WERI-Rb-1 (cell line): ENCODE measurements around the gene MS4A15.
A peak's percentile ranks its signal among the peaks of the same experiment; 100 is the strongest.
"Not testable (repeated sequence)": the region's sequence is repeated elsewhere in the genome, so short reads cannot be mapped to it uniquely, and the experiment has no call there.

ENCODE experiments used
- DNase-seq: peaks from one replicate; pipeline ENCODE4 v3.0.0-alpha.2; 2020
- H3K27ac ChIP-seq: fragments of 250-450 bp; sonication (Bioruptor Pico); 2 replicates; pipeline ENCODE4 v1.5.1; 2020; ENCODE audit warnings: mild to moderate bottlenecking, moderate library complexity
- H3K27me3 ChIP-seq: fragments of 250-450 bp; sonication (Bioruptor Pico); 2 replicates; pipeline ENCODE4 v1.5.1; 2021; ENCODE audit warnings: mild to moderate bottlenecking, low read depth, moderate library complexity; ENCODE audit not compliant: insufficient read depth, severe bottlenecking
- H3K36me3 ChIP-seq: fragments of 250-450 bp; sonication (Bioruptor Pico); 2 replicates; pipeline ENCODE4 v1.5.1; 2020; ENCODE audit warnings: mild to moderate bottlenecking, moderate library complexity
- H3K4me3 ChIP-seq: 2 replicates; pipeline ENCODE4 v1.5.1; 2011; ENCODE audit warnings: low read depth, mild to moderate bottlenecking, control low read depth, low read length
- H3K9me3 ChIP-seq: fragments of 250-450 bp; sonication (Bioruptor Pico); 2 replicates; pipeline ENCODE4 v1.5.1; 2021; ENCODE audit warnings: mild to moderate bottlenecking, moderate library complexity; ENCODE audit not compliant: severe bottlenecking
- CTCF ChIP-seq: IDR thresholded peaks from 2 replicates; pipeline ENCODE4 v1.5.1; 2011; ENCODE audit warnings: low read depth, mild to moderate bottlenecking, control low read depth, inconsistent platforms, low read length

Gene MS4A15

GRCh38 chr11:60757231-60757800 lies 649 bp downstream of the MS4A15 start:
- Histone ChIP-seq H3K27ac (no peak overlapping the region), H3K4me3 (no peak overlapping the region), H3K9me3 (no peaks in the 10 kb centered on the region), H3K27me3 (peaks cover 5% of the 10 kb centered on the region), H3K36me3 (no peaks in the 10 kb centered on the region)
- TF ChIP-seq CTCF: no peak
- DNase-seq: no peak

GRCh38 chr11:60758671-60759070 lies 2.0 kb downstream of the MS4A15 start:
- not testable (repeated sequence) for H3K4me3 ChIP-seq, H3K9me3 ChIP-seq, H3K27me3 ChIP-seq, DNase-seq, H3K27ac ChIP-seq, H3K36me3 ChIP-seq

- not testable (repeated sequence) for H3K4me3 ChIP-seq, DNase-seq, H3K27me3 ChIP-seq, H3K36me3 ChIP-seq, H3K27ac ChIP-seq, H3K9me3 ChIP-seq
Measured at GRCh38 chr11:60759438-60760225, 3.0 kb downstream of the MS4A15 start.

- no peak overlapping the region for H3K27ac ChIP-seq
- DNase-seq: no peak
- no peaks in the 10 kb centered on the region for H3K27me3 ChIP-seq
Measured at GRCh38 chr11:60761436-60762190, 4.9 kb downstream of the MS4A15 start.

GRCh38 chr11:60762851-60763691 lies 6.4 kb downstream of the MS4A15 start:
- no peak overlapping the region for H3K27ac ChIP-seq
- no peaks in the 10 kb centered on the region for H3K36me3 ChIP-seq
- peak; percentile 45 for TF ChIP-seq CTCF
- no peak overlapping the region for H3K4me3 ChIP-seq
- H3K9me3 ChIP-seq: no peaks in the 10 kb centered on the region
- no peak for DNase-seq
- no peaks in the 10 kb centered on the region for H3K27me3 ChIP-seq

More at GRCh38 chr11:60761436-60762190, 4.9 kb downstream of the MS4A15 start:
- Histone ChIP-seq H3K9me3 (no peaks in the 10 kb centered on the region), H3K4me3 (no peak overlapping the region), H3K36me3 (no peaks in the 10 kb centered on the region)
- TF ChIP-seq CTCF: no peak

- Histone ChIP-seq H3K4me3 (no peak overlapping the region), H3K27me3 (no peaks in the 10 kb centered on the region), H3K36me3 (no peaks in the 10 kb centered on the region), H3K27ac (no peak overlapping the region), H3K9me3 (no peaks in the 10 kb centered on the region)
- DNase-seq: no peak
- no peak for TF ChIP-seq CTCF
Measured at GRCh38 chr11:60763692-60764369, 7.2 kb downstream of the MS4A15 start.
